Ascending aorta (tissue), 2 donors: ENCODE results near the gene LYPD4. TPM values are rescaled to one million over a fixed set of nuclear protein-coding genes. Genes with fewer than 3 reads are reported as not detected.

Source experiments
- DNase-seq, 2 donors: peaks; one replicate each; pipeline ENCODE4 v3.0.0-alpha.2; 2019; ENCODE audit warnings: low spot score in 2 of 2
- H3K27ac ChIP-seq, 2 donors: fragments of 200-600 bp; sonication (generic); one replicate each; pipeline ENCODE4 v1.5.1; 2016 to 2017; ENCODE audit warnings: mild to moderate bottlenecking in 1 of 2
- H3K27me3 ChIP-seq: fragments of 200-600 bp; sonication (generic); one replicate; pipeline ENCODE4 v1.5.1; 2017
- H3K36me3 ChIP-seq, 2 donors: fragments of 200-600 bp; sonication (generic); one replicate each; pipeline ENCODE4 v1.5.1; 2016
- H3K4me1 ChIP-seq, 2 donors: fragments of 200-600 bp; sonication (generic); one replicate each; pipeline ENCODE4 v1.5.1; 2016 to 2017; ENCODE audit warnings: mild to moderate bottlenecking in 1 of 2
- H3K4me3 ChIP-seq, 2 donors: fragments of 200-600 bp; sonication (generic); one replicate each; pipeline ENCODE4 v1.5.1; 2016 to 2017; ENCODE audit warnings: mild to moderate bottlenecking in 1 of 2
- H3K9me3 ChIP-seq, 2 donors: fragments of 200-600 bp; sonication (generic); one replicate each; pipeline ENCODE4 v1.5.1; 2016
- CTCF ChIP-seq, 3 experiments: fragments of 200-600 bp in 2 of 3; fragments of 450-650 bp in 1 of 3; sonication (generic) in 2 of 3; IDR thresholded peaks; one replicate each; pipeline ENCODE4 v1.5.1; 2016 to 2019; ENCODE audit warnings: antibody characterized with exemption in 3 of 3, mild to moderate bottlenecking in 1 of 3, moderate library complexity in 1 of 3
- intact Hi-C: fragments of 100-400 bp; cut with DNase I; formaldehyde crosslinking; loops from one replicate; pipeline ENCODE4 v1.15.1; 2023
- total RNA-seq: library from RNA; depleted of rRNA; stranded (reverse); fragments of >200 nt; gene quantifications from one replicate; pipeline ENCODE4 v1.1.0, GENCODE V29; 2016

The LYPD4 gene
- total RNA-seq, 1 donor from 2014 or later: not detected

- H3K9me3 ChIP-seq: no peaks in the 10 kb centered on the region
- intact Hi-C loops: loop anchor here (10.0 kb wide), 1 partner anchor 553 kb away; no protein-coding TSS in a partner anchor
- no peak overlapping the region for H3K27ac ChIP-seq
- TF ChIP-seq CTCF (IDR thresholded peaks at IDR 0.05): no peak
- no peak overlapping the region for H3K4me3 ChIP-seq
- H3K4me1 ChIP-seq: no peaks in the 10 kb centered on the region
- no peaks in the 10 kb centered on the region for H3K36me3 ChIP-seq
- DNase-seq: no peak
- H3K27me3 ChIP-seq: no peaks in the 10 kb centered on the region
Observed at GRCh38 chr19:41851456-41851855, 7.0 kb upstream of the LYPD4 start.

- Histone ChIP-seq H3K4me1 (no peaks in the 10 kb centered on the region), H3K27me3 (no peaks in the 10 kb centered on the region), H3K4me3 (no peak overlapping the region), H3K27ac (no peak overlapping the region), H3K36me3 (no peaks in the 10 kb centered on the region), H3K9me3 (no peaks in the 10 kb centered on the region)
- no peak for DNase-seq
- intact Hi-C loops: loop anchor here (10.0 kb wide), 1 partner anchor 554 kb away; no protein-coding TSS in a partner anchor
- TF ChIP-seq CTCF (IDR thresholded peaks at IDR 0.05): no peak
Observed at GRCh38 chr19:41850381-41850780, 5.9 kb upstream of the LYPD4 start.

DNA sequence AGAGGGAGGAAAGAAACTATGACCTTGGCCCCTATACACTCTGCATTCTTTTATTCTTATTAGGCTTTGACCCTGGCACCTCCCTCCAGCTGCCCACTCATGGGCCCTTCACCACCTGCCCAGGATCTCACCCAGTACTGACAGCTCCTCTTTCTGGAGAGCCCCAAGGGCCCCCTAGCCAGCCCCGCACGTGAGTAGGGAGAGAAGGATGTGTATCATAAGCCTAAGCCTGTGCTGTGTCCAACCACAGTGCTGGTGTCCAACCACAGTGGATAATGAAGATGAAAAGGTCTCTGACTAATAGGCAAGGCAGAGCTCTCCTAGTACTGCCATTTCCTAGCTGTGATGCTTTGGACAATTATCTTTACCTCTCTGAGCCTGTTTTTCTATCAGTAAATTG, 4.6 kb upstream of the LYPD4 start:
- Histone ChIP-seq H3K36me3 (no peaks in the 10 kb centered on the region), H3K27ac (no peak overlapping the region), H3K4me1 (no peaks in the 10 kb centered on the region), H3K27me3 (no peaks in the 10 kb centered on the region), H3K9me3 (no peaks in the 10 kb centered on the region), H3K4me3 (no peak overlapping the region)
- no peak for DNase-seq
- no peak for TF ChIP-seq CTCF (IDR thresholded peaks at IDR 0.05)
- intact Hi-C loops: no loop called here

DNA sequence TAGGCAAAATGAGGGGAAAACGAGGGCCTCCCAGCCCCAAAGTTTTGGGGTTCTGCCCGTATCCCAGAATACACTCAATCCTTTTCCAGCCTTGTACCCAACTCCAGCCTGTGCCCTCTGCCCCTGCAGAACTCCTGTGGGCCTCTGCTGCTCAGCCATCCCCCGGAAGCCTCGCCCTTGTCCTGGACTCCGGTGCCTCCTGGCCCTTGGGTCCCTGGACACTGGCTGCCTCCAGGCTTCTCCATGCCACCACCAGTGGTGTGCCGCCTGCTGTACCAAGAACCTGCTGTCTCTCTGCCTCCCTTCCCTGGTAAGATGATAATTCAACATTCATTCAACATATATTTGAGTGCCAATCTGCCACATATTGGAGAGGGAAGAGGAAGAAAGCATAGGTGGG, 4.2 kb upstream of the LYPD4 start:
- intact Hi-C loops: no loop called here
- no peak for TF ChIP-seq CTCF (IDR thresholded peaks at IDR 0.05)
- no peak overlapping the region for H3K4me3 ChIP-seq
- no peak for DNase-seq
- H3K36me3 ChIP-seq: no peaks in the 10 kb centered on the region
- H3K27me3 ChIP-seq: no peaks in the 10 kb centered on the region
- H3K9me3 ChIP-seq: no peaks in the 10 kb centered on the region
- H3K27ac ChIP-seq: no peak overlapping the region
- H3K4me1 ChIP-seq: no peaks in the 10 kb centered on the region

GRCh38 chr19:41847351-41848105, 3.0 kb upstream of the LYPD4 start:
- intact Hi-C loops: no loop called here
- no peak for TF ChIP-seq CTCF (IDR thresholded peaks at IDR 0.05)

More at GRCh38 chr19:41847351-41848105, 3.0 kb upstream of the LYPD4 start:
- no peak for DNase-seq
- H3K4me3 ChIP-seq: no peak overlapping the region
- H3K27me3 ChIP-seq: no peaks in the 10 kb centered on the region
- no peaks in the 10 kb centered on the region for H3K4me1 ChIP-seq
- H3K9me3 ChIP-seq: no peaks in the 10 kb centered on the region
- no peaks in the 10 kb centered on the region for H3K36me3 ChIP-seq
- no peak overlapping the region for H3K27ac ChIP-seq
